ENCODE measurements around the gene KIF3C.
"Not testable (repeated sequence)": the region's sequence is repeated elsewhere in the genome, so short reads cannot be mapped to it uniquely, and the experiment has no call there.

- TF ChIP-seq CTCF (conservative IDR thresholded peaks at IDR 0.05; ENCODE audit: low read depth, low read length); EZH2 (IDR thresholded peaks at IDR 0.05; ENCODE audit: borderline replicate concordance, low read depth, low read length, poor library complexity, severe bottlenecking): not testable (repeated sequence)
Measured at GRCh38 chr2:25896308-25896707, 86.0 kb downstream of the KIF3C start.
